Measurements from ENCODE around the gene FILIP1.

Gene FILIP1

GRCh38 chr6:75291744-75292143 lies 201.9 kb downstream of the FILIP1 start:
- no peak for DNase-seq (ENCODE audit: low spot score)

- no peak for DNase-seq (ENCODE audit: low spot score)
Measured at GRCh38 chr6:75291331-75291730, 202.3 kb downstream of the FILIP1 start.

- no peak for DNase-seq (ENCODE audit: low spot score)
Measured at GRCh38 chr6:75290136-75290945, 203.3 kb downstream of the FILIP1 start.

GRCh38 chr6:75288023-75288422 lies 205.6 kb downstream of the FILIP1 start:
- no peak for DNase-seq (ENCODE audit: low spot score)

GRCh38 chr6:75287424-75287823 lies 206.2 kb downstream of the FILIP1 start:
- no peak for DNase-seq (ENCODE audit: low spot score)

GRCh38 chr6:75286955-75287354 lies 206.6 kb downstream of the FILIP1 start:
- DNase-seq (ENCODE audit: low spot score): no peak

- DNase-seq (ENCODE audit: low spot score): no peak
Measured at GRCh38 chr6:75285283-75285639, 208.3 kb downstream of the FILIP1 start.

GRCh38 chr6:75284632-75285282 lies 208.8 kb downstream of the FILIP1 start, which contains the start of gene TMEM30A:
TMEM30A (minus strand) TSS chr6:75284792; CDS start chr6:75284638, 154 bp downstream.
- peak; percentile 87 for DNase-seq (ENCODE audit: low spot score)

- peak; percentile 18 for DNase-seq (ENCODE audit: low spot score)
Measured at GRCh38 chr6:75283907-75284631, 209.5 kb downstream of the FILIP1 start.

GRCh38 chr6:75282706-75283105 lies 210.9 kb downstream of the FILIP1 start:
- DNase-seq (ENCODE audit: low spot score): no peak

GRCh38 chr6:75281653-75282052 lies 211.9 kb downstream of the FILIP1 start:
- DNase-seq (ENCODE audit: low spot score): no peak

- DNase-seq (ENCODE audit: low spot score): no peak
Measured at GRCh38 chr6:75280131-75280855, 213.3 kb downstream of the FILIP1 start.

GRCh38 chr6:75279418-75279817 lies 214.2 kb downstream of the FILIP1 start:
- no peak for DNase-seq (ENCODE audit: low spot score)

GRCh38 chr6:75278474-75279077 lies 215.0 kb downstream of the FILIP1 start:
- no peak for DNase-seq (ENCODE audit: low spot score)

- DNase-seq (ENCODE audit: low spot score): no peak
Measured at GRCh38 chr6:75275067-75275466, 218.5 kb downstream of the FILIP1 start.

GRCh38 chr6:75273009-75273408 lies 220.6 kb downstream of the FILIP1 start:
- DNase-seq (ENCODE audit: low spot score): no peak

- no peak for DNase-seq (ENCODE audit: low spot score)
Measured at GRCh38 chr6:75272145-75272840, 221.3 kb downstream of the FILIP1 start.

GRCh38 chr6:75268988-75269354 lies 224.6 kb downstream of the FILIP1 start:
- no peak for DNase-seq (ENCODE audit: low spot score)

GRCh38 chr6:75268121-75268987 lies 225.2 kb downstream of the FILIP1 start:
- DNase-seq (ENCODE audit: low spot score): no peak

- no peak for DNase-seq (ENCODE audit: low spot score)
Measured at GRCh38 chr6:75267461-75267860, 226.1 kb downstream of the FILIP1 start.

Measured in HuH-7.5 (cell line).